B cell (primary cell): ENCODE results near the gene TRNT1. TPM values are rescaled to one million over a fixed set of nuclear protein-coding genes. Genes with fewer than 3 reads are reported as not detected.

Experiments
- ATAC-seq: fragments of 200-7000 bp; cut with Tn5 transposase; one replicate; pipeline ENCODE4 v1.10.0; 2021; ENCODE audit warnings: low read depth, mild to moderate bottlenecking, moderate number of reproducible peaks, moderate library complexity
- CTCF ChIA-PET: fragments of 350-600 bp; sonication (Branson Sonifier 250); formaldehyde crosslinking; loops from one replicate; lab custom pipeline; 2021; ENCODE audit warnings: antibody characterized with exemption, inconsistent platforms; lab: Charles Lee
- POLR2A ChIA-PET: fragments of 350-600 bp; sonication (Branson Sonifier 250); formaldehyde crosslinking; loops from one replicate; lab custom pipeline; 2021; ENCODE audit warnings: antibody characterized with exemption; lab: Charles Lee
- DNase-seq: peaks from one replicate; pipeline ENCODE4 v3.0.0; 2013
- H2AFZ ChIP-seq: 2 replicates; pipeline ENCODE4 v1.6.1; 2012; ENCODE audit warnings: mild to moderate bottlenecking, low read depth, low read length; ENCODE audit not compliant: insufficient read depth, poor library complexity, severe bottlenecking
- H3K27ac ChIP-seq, 2 donors: 1 replicate in 1 of 2; 2 replicates in 1 of 2; pipeline ENCODE4 v1.5.1; 2012 to 2013; ENCODE audit warnings: low read length in 2 of 2, mild to moderate bottlenecking in 2 of 2, moderate library complexity in 1 of 2
- H3K27me3 ChIP-seq, 4 experiments: fragments of 200-600 bp in 1 of 4; sonication (generic) in 1 of 4; replicated peaks in 1 of 4; 1 replicate in 2 of 4; 2 replicates in 2 of 4; pipeline versions ENCODE4 v1.6.1 to v1.7.0; 2013 to 2016; ENCODE audit warnings: low read length in 3 of 4, mild to moderate bottlenecking in 2 of 4, mixed read lengths in 1 of 4, moderate library complexity in 1 of 4; ENCODE audit not compliant: insufficient read depth in 4 of 4, control insufficient read depth in 3 of 4; ENCODE audit errors: control extremely low read depth in 1 of 4
- H3K36me3 ChIP-seq, 2 experiments: replicated peaks in 1 of 2; 1 replicate in 1 of 2; 2 replicates in 1 of 2; pipeline versions ENCODE4 v1.6.1 to v1.7.1; 2013; ENCODE audit warnings: low read length in 1 of 2; ENCODE audit not compliant: insufficient read depth in 2 of 2, control insufficient read depth in 1 of 2; ENCODE audit errors: control extremely low read depth in 1 of 2, extremely low read depth in 1 of 2
- H3K4me1 ChIP-seq, 2 donors: fragments of 200-600 bp in 1 of 2; sonication (generic) in 1 of 2; 1 replicate in 1 of 2; 2 replicates in 1 of 2; pipeline versions ENCODE4 v1.5.1 to v1.6.1; 2013 to 2017; ENCODE audit warnings: low read length in 2 of 2; ENCODE audit not compliant: control insufficient read depth in 2 of 2, insufficient read depth in 2 of 2
- H3K4me2 ChIP-seq: replicated peaks from 2 replicates; pipeline ENCODE3; 2012; ENCODE audit warnings: mild to moderate bottlenecking, low read depth, low read length; ENCODE audit not compliant: poor library complexity, severe bottlenecking
- H3K4me3 ChIP-seq, 5 experiments: fragments of 200-600 bp in 1 of 5; sonication (generic) in 1 of 5; 1 replicate in 3 of 5; 2 replicates in 2 of 5; pipeline versions ENCODE4 v1.5.1 to v1.7.0; 2011 to 2016; ENCODE audit warnings: low read length in 4 of 5, mild to moderate bottlenecking in 4 of 5, low read depth in 2 of 5, control low read depth in 1 of 5, moderate library complexity in 1 of 5; ENCODE audit not compliant: insufficient read depth in 1 of 5; ENCODE audit errors: control extremely low read depth in 1 of 5, extremely low read depth in 1 of 5
- H3K79me2 ChIP-seq: fragments of 200-600 bp; sonication (generic); one replicate; pipeline ENCODE4 v1.6.0; 2016; ENCODE audit warnings: low read length; ENCODE audit not compliant: control insufficient read depth, insufficient read depth
- H3K9ac ChIP-seq: fragments of 200-600 bp; sonication (generic); 2 replicates; pipeline ENCODE4 v1.6.1; 2017; ENCODE audit warnings: mild to moderate bottlenecking, low read length, moderate library complexity
- H3K9me3 ChIP-seq, 3 donors: one replicate each; pipeline versions ENCODE4 v1.6.1 to v1.7.1; 2013; ENCODE audit warnings: low read length in 2 of 3; ENCODE audit not compliant: control insufficient read depth in 2 of 3, insufficient read depth in 1 of 3; ENCODE audit errors: control extremely low read depth in 1 of 3
- H4K20me1 ChIP-seq: 2 replicates; pipeline ENCODE4 v1.6.0; 2012; ENCODE audit warnings: mild to moderate bottlenecking, low read length; ENCODE audit not compliant: insufficient read depth, control insufficient read depth, poor library complexity, severe bottlenecking
- H3K27ac Mint-ChIP-seq: one replicate; pipeline ENCODE4 v1.8.0; 2021; ENCODE audit warnings: mixed read lengths
- H3K27me3 Mint-ChIP-seq: one replicate; pipeline ENCODE4 v1.8.0; 2021; ENCODE audit warnings: mixed read lengths
- H3K4me1 Mint-ChIP-seq: one replicate; pipeline ENCODE4 v1.8.0; 2021; ENCODE audit warnings: mixed read lengths
- H3K4me3 Mint-ChIP-seq: one replicate; pipeline ENCODE4 v1.8.0; 2021; ENCODE audit warnings: mixed read lengths
- H3K9me3 Mint-ChIP-seq: one replicate; pipeline ENCODE4 v1.8.0; 2022; ENCODE audit warnings: mixed read lengths; ENCODE audit not compliant: insufficient read depth
- CTCF ChIP-seq: fragments of 200-600 bp; IDR thresholded peaks from one replicate; pipeline ENCODE4 v1.8.0; 2022; ENCODE audit warnings: antibody characterized with exemption, mild to moderate bottlenecking
- EZH2 ChIP-seq: IDR thresholded peaks from 2 replicates; pipeline ENCODE4 v1.6.1; 2012; ENCODE audit warnings: borderline replicate concordance, low read depth, mild to moderate bottlenecking, moderate library complexity, low read length; ENCODE audit not compliant: insufficient read depth, poor library complexity, severe bottlenecking
- WGBS: methylation state at CpG from one replicate; pipeline ENCODE4 v1.1.5; 2013; ENCODE audit warnings: missing lambda C conversion rate; ENCODE audit not compliant: insufficient coverage; 5-methylcytosine and 5-hydroxymethylcytosine counted together
- intact Hi-C: fragments of 100-400 bp; cut with micrococcal nuclease; formaldehyde crosslinking; loops from one replicate; pipeline ENCODE4 v1.10.0; 2022
- polyA plus RNA-seq: library from polyadenylated mRNA; depleted of rRNA; stranded (reverse); fragments of >200 nt; gene quantifications from 2 replicates; pipeline ENCODE4 v1.2.3, GENCODE V29; 2012
- total RNA-seq, 2 donors: library from RNA; stranded (reverse); fragments of 120-200 nt in 1 of 2; gene quantifications; 1 replicate in 1 of 2; 2 replicates in 1 of 2; pipeline versions ENCODE4 v1.2.3 to v1.2.4, GENCODE V29; 2013 to 2022

TRNT1 gene
- total and polyA plus RNA-seq, 2 donors (not counting 1 experiment from before 2014, with no cell fraction given): 4.5 to 40.6 TPM

GRCh38 chr3:3189102-3189727 is 62.5 kb downstream of the TRNT1 start:
- no peaks in the 10 kb centered on the region for H3K79me2 ChIP-seq
- H3K36me3 ChIP-seq: no peaks in the 10 kb centered on the region
- no peak overlapping the region for H3K4me3 Mint-ChIP-seq
- H3K27me3 Mint-ChIP-seq: peaks cover 59% of the 10 kb centered on the region
- peaks cover 1% of the 10 kb centered on the region for H3K4me1 Mint-ChIP-seq
- H2AFZ ChIP-seq: no peak overlapping the region
- WGBS: no CpG with 5 or more reads among the region's 1 CpG
- no peak for TF ChIP-seq CTCF
- TF ChIP-seq EZH2: no peak
- no peaks in the 10 kb centered on the region for H3K4me1 ChIP-seq
- H3K9me3 ChIP-seq: peaks cover 0 to 9% (median 0%) of the 10 kb centered on the region in 3 donors
- ChIA-PET CTCF (interaction anchor here (3.8 kb wide), 1 partner anchor 11 kb away, joined by 23 read pairs; no protein-coding TSS in a partner anchor), POLR2A (no interaction called here)
- intact Hi-C loops: no loop called here
- no peak overlapping the region for H3K9ac ChIP-seq
- H3K9me3 Mint-ChIP-seq: peaks cover 4% of the 10 kb centered on the region
- ATAC-seq (no peak), DNase-seq (no peak)
- no peak overlapping the region for H3K27ac ChIP-seq
- H4K20me1 ChIP-seq: no peaks in the 10 kb centered on the region
- H3K4me3 ChIP-seq: no peak overlapping the region
- no peak overlapping the region for H3K4me2 ChIP-seq
- peaks cover 0 to 15% (median 4%) of the 10 kb centered on the region in 4 experiments for H3K27me3 ChIP-seq
- H3K27ac Mint-ChIP-seq: no peak overlapping the region

- intact Hi-C loops: no loop called here
- no peak overlapping the region for H3K27ac Mint-ChIP-seq
- peaks cover 1% of the 10 kb centered on the region for H3K4me1 Mint-ChIP-seq
- Histone ChIP-seq H3K4me2 (no peak overlapping the region), H3K9me3 (peaks cover 0 to 9% (median 0%) of the 10 kb centered on the region in 3 donors), H3K36me3 (no peaks in the 10 kb centered on the region), H3K27ac (no peak overlapping the region), H3K79me2 (no peaks in the 10 kb centered on the region), H3K9ac (no peak overlapping the region), H3K4me3 (no peak overlapping the region), H4K20me1 (no peaks in the 10 kb centered on the region), H3K4me1 (no peaks in the 10 kb centered on the region), H3K27me3 (peaks cover 0 to 13% (median 4%) of the 10 kb centered on the region in 4 experiments), H2AFZ (no peak overlapping the region)
- no peak for ATAC-seq
- peaks cover 4% of the 10 kb centered on the region for H3K9me3 Mint-ChIP-seq
- ChIA-PET POLR2A (no interaction called here), CTCF (interaction anchor here (1.4 to 3.8 kb wide), 2 partner anchors 9 to 11 kb away, joined by 4 to 23 read pairs; no protein-coding TSS in a partner anchor)
- TF ChIP-seq CTCF (no peak), EZH2 (no peak)
- DNase-seq: no peak
- H3K27me3 Mint-ChIP-seq: peaks cover 53% of the 10 kb centered on the region
- H3K4me3 Mint-ChIP-seq: no peak overlapping the region
- no CpG with 5 or more reads among the region's 1 CpG for WGBS
Measured at GRCh38 chr3:3189961-3190360, 63.2 kb downstream of the TRNT1 start.
